HepG2 (cell line): ENCODE measurements around the gene KSR1. TPM values are rescaled to one million over a fixed set of nuclear protein-coding genes. Genes with fewer than 3 reads are reported as not detected.

Experiments used
- ATAD3A ChIP-seq: sonication (generic); formaldehyde crosslinking; IDR thresholded peaks from 2 replicates; pipeline ENCODE4 v1.4.0; 2020; ENCODE audit warnings: missing genetic modification reagents
- CBX1 ChIP-seq: IDR thresholded peaks from one replicate; pipeline ENCODE4 v1.6.1; 2016; ENCODE audit warnings: antibody characterized with exemption, low read depth
- EEA1 ChIP-seq: sonication (generic); formaldehyde crosslinking; IDR thresholded peaks from 2 replicates; pipeline ENCODE4 v1.5.1; 2020; ENCODE audit warnings: mild to moderate bottlenecking, missing genetic modification reagents, borderline replicate concordance
- GABPA ChIP-seq, 2 experiments: IDR thresholded peaks; 2 replicates each; pipeline ENCODE4 v1.6.1; 2011 to 2016; ENCODE audit warnings: low read depth in 2 of 2, low read length in 1 of 2, missing biosample characterization in 1 of 2, missing genetic modification characterization in 1 of 2
- HNRNPH1 ChIP-seq: fragments of 200-400 bp; formaldehyde crosslinking; optimal IDR thresholded peaks from 2 replicates; pipeline ENCODE3; 2017; ENCODE audit warnings: mild to moderate bottlenecking, low read depth, low read length
- KAT8 ChIP-seq: IDR thresholded peaks from 2 replicates; pipeline ENCODE4 v1.6.1; 2016; ENCODE audit warnings: missing genetic modification reagents, missing compliant biosample characterization
- POLR2G ChIP-seq: fragments of 200-400 bp; formaldehyde crosslinking; IDR thresholded peaks from 2 replicates; pipeline ENCODE4 v1.6.1; 2018; ENCODE audit warnings: mild to moderate bottlenecking, low read depth, low read length, moderate library complexity
- SNRNP70 ChIP-seq: fragments of 200-400 bp; formaldehyde crosslinking; IDR thresholded peaks from 2 replicates; pipeline ENCODE4 v1.6.1; 2017; ENCODE audit warnings: mild to moderate bottlenecking, low read depth, low read length, moderate library complexity
- ZNF205 ChIP-seq: IDR thresholded peaks from 2 replicates; pipeline ENCODE4 v1.6.1; 2018; ENCODE audit warnings: missing biosample characterization, missing genetic modification reagents
- ZNF235 ChIP-seq: sonication (generic); formaldehyde crosslinking; IDR thresholded peaks from 2 replicates; pipeline ENCODE4 v1.8.1; 2023; ENCODE audit warnings: mild to moderate bottlenecking, missing genetic modification reagents, borderline replicate concordance
- ZNF326 ChIP-seq: sonication (generic); formaldehyde crosslinking; IDR thresholded peaks from 2 replicates; pipeline ENCODE4 v1.4.0; 2020; ENCODE audit warnings: missing genetic modification reagents, borderline replicate concordance
- ZNF441 ChIP-seq: sonication (generic); formaldehyde crosslinking; IDR thresholded peaks from 2 replicates; pipeline ENCODE4 v1.7.0; 2021; ENCODE audit warnings: missing genetic modification reagents, borderline replicate concordance
- ZNF713 ChIP-seq: sonication (generic); formaldehyde crosslinking; IDR thresholded peaks from 2 replicates; pipeline ENCODE4 v1.4.0; 2020; ENCODE audit warnings: mild to moderate bottlenecking, missing genetic modification reagents
- ZNF746 ChIP-seq: sonication (generic); formaldehyde crosslinking; IDR thresholded peaks from 2 replicates; pipeline ENCODE4 v1.8.0; 2022; ENCODE audit warnings: mild to moderate bottlenecking, missing genetic modification reagents
- polyA plus RNA-seq, 8 experiments: library from polyadenylated mRNA; depleted of rRNA in 3 of 8; stranded (reverse) in 7 of 8; unstranded in 1 of 8; fragments of >200 nt; fragmentation: Illumina TruSeq in 4 of 8; extraction: Trizol in 4 of 8; gene quantifications; 2 replicates each; pipeline versions ENCODE4 v1.2.1 to v1.2.3, GENCODE V29; 2011 to 2016; ENCODE audit warnings: low read depth in 4 of 8, missing spikeins in 1 of 8, mixed read lengths in 1 of 8; ENCODE audit not compliant: insufficient read depth in 1 of 8
- total RNA-seq, 5 experiments: library from RNA; depleted of rRNA; stranded (reverse); fragments of >200 nt; fragmentation: Illumina TruSeq; extraction: Trizol; gene quantifications; 2 replicates each; pipeline ENCODE4 v1.2.3, GENCODE V29; 2016; ENCODE audit warnings: low read depth in 1 of 5
- TF ChIP-seq, protein P1 (sequence below): IDR thresholded peaks from 2 replicates; pipeline ENCODE4 v1.6.1; 2016; ENCODE audit warnings: missing biosample characterization, missing genetic modification reagents, low read depth
- TF ChIP-seq, protein P2 (sequence below): sonication (generic); formaldehyde crosslinking; IDR thresholded peaks from 2 replicates; pipeline ENCODE4 v1.8.0; 2022; ENCODE audit warnings: low read depth, missing genetic modification reagents
- TF ChIP-seq, protein P3 (sequence below): IDR thresholded peaks from 2 replicates; pipeline ENCODE4 v1.6.1; 2012; ENCODE audit warnings: low read length, improper control_type of control experiment
- TF ChIP-seq, protein P4 (sequence below): sonication (generic); formaldehyde crosslinking; IDR thresholded peaks from 2 replicates; pipeline ENCODE4 v1.5.1; 2020; ENCODE audit warnings: mild to moderate bottlenecking, missing genetic modification reagents, moderate library complexity
- TF ChIP-seq, protein P5 (sequence below): sonication (generic); formaldehyde crosslinking; IDR thresholded peaks from 2 replicates; pipeline ENCODE4; 2020; ENCODE audit warnings: missing genetic modification reagents, mild to moderate bottlenecking, borderline replicate concordance

KSR1 gene
- total and polyA plus RNA-seq, 2 of the 13 experiments (the other 11 are each of a cell fraction or from before 2014, with no cell fraction given) = 10.1 to 16.6 TPM

DNA sequence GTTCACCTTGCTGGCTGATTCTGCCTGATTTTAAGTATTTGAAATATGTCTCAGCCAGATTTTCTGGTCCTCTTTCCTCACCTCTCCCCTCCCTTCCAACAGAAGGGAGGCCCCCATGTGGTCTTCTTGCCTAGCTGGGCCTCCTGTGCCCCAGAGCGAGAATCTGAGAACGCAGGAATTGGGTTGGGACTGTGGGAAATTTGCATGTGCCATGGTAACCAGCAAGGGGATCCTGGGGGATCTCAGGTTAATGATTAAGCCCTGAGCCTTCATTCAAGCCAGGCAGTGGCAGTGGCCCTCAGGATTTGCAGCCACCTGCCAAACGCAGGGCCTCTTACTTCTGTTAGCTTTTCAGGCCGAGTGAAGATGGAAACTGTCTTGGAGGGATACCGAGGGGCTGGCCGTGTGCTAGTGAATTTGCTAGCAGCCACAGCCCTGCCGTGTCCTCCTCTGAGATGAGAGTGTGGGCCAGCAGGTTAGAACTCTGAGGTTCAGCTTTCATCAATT is 40.2 kb downstream of the KSR1 start (continued):
- TF ChIP-seq, protein P1, sequence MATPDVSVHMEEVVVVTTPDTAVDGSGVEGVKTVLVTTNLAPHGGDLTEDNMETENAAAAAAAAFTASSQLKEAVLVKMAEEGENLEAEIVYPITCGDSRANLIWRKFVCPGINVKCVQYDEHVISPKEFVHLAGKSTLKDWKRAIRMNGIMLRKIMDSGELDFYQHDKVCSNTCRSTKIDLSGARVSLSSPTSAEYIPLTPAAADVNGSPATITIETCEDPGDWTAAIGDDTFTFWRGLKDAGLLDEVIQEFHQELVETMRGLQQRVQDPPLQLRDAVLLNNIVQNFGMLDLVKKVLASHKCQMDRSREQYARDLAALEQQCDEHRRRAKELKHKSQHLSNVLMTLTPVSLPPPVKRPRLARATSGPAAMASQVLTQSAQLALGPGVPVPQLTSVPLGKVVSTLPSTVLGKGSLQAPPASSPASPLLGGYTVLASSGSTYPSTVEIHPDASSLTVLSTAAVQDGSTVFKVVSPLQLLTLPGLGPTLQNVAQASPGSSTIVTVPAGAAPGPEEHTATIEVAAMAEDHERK (CRISPR knock-in tag) = no peak
- TF ChIP-seq, protein P2, sequence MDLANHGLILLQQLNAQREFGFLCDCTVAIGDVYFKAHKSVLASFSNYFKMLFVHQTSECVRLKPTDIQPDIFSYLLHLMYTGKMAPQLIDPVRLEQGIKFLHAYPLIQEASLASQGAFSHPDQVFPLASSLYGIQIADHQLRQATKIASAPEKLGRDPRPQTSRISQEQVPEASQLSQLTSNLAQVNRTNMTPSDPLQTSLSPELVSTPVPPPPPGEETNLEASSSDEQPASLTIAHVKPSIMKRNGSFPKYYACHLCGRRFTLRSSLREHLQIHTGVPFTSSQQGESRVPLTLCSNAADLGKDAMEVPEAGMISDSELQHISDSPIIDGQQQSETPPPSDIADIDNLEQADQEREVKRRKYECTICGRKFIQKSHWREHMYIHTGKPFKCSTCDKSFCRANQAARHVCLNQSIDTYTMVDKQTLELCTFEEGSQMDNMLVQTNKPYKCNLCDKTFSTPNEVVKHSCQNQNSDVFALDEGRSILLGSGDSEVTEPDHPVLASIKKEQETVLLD (CRISPR knock-in tag) = no peak
- TF ChIP-seq ATAD3A = no peak
- no peak for TF ChIP-seq GABPA (IDR thresholded peaks at IDR 0.05; ENCODE audit: low read depth, low read length)
- TF ChIP-seq GABPA (CRISPR knock-in tag; IDR thresholded peaks at IDR 0.05; ENCODE audit: low read depth) = no peak
- TF ChIP-seq CBX1 = no peak
- TF ChIP-seq, protein P3, sequence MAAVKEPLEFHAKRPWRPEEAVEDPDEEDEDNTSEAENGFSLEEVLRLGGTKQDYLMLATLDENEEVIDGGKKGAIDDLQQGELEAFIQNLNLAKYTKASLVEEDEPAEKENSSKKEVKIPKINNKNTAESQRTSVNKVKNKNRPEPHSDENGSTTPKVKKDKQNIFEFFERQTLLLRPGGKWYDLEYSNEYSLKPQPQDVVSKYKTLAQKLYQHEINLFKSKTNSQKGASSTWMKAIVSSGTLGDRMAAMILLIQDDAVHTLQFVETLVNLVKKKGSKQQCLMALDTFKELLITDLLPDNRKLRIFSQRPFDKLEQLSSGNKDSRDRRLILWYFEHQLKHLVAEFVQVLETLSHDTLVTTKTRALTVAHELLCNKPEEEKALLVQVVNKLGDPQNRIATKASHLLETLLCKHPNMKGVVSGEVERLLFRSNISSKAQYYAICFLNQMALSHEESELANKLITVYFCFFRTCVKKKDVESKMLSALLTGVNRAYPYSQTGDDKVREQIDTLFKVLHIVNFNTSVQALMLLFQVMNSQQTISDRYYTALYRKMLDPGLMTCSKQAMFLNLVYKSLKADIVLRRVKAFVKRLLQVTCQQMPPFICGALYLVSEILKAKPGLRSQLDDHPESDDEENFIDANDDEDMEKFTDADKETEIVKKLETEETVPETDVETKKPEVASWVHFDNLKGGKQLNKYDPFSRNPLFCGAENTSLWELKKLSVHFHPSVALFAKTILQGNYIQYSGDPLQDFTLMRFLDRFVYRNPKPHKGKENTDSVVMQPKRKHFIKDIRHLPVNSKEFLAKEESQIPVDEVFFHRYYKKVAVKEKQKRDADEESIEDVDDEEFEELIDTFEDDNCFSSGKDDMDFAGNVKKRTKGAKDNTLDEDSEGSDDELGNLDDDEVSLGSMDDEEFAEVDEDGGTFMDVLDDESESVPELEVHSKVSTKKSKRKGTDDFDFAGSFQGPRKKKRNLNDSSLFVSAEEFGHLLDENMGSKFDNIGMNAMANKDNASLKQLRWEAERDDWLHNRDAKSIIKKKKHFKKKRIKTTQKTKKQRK = no peak
- no peak for TF ChIP-seq ZNF713
- no peak for TF ChIP-seq ZNF235
- TF ChIP-seq ZNF205 = 0 out of 2 replicates have a peak, but pooled peaks have one; percentile 20
- TF ChIP-seq ZNF326 (CRISPR knock-in tag) = no peak
- 0 out of 2 replicates have a peak, but pooled peaks have one; percentile 28 for TF ChIP-seq POLR2G
- no peak for TF ChIP-seq ZNF441 (CRISPR knock-in tag)
- TF ChIP-seq, protein P4, sequence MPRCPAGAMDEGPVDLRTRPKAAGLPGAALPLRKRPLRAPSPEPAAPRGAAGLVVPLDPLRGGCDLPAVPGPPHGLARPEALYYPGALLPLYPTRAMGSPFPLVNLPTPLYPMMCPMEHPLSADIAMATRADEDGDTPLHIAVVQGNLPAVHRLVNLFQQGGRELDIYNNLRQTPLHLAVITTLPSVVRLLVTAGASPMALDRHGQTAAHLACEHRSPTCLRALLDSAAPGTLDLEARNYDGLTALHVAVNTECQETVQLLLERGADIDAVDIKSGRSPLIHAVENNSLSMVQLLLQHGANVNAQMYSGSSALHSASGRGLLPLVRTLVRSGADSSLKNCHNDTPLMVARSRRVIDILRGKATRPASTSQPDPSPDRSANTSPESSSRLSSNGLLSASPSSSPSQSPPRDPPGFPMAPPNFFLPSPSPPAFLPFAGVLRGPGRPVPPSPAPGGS (CRISPR knock-in tag) = no peak
- TF ChIP-seq HNRNPH1 = no peak
- TF ChIP-seq ZNF746 (CRISPR knock-in tag) = no peak
- no peak for TF ChIP-seq SNRNP70
- no peak for TF ChIP-seq KAT8
- TF ChIP-seq, protein P5, sequence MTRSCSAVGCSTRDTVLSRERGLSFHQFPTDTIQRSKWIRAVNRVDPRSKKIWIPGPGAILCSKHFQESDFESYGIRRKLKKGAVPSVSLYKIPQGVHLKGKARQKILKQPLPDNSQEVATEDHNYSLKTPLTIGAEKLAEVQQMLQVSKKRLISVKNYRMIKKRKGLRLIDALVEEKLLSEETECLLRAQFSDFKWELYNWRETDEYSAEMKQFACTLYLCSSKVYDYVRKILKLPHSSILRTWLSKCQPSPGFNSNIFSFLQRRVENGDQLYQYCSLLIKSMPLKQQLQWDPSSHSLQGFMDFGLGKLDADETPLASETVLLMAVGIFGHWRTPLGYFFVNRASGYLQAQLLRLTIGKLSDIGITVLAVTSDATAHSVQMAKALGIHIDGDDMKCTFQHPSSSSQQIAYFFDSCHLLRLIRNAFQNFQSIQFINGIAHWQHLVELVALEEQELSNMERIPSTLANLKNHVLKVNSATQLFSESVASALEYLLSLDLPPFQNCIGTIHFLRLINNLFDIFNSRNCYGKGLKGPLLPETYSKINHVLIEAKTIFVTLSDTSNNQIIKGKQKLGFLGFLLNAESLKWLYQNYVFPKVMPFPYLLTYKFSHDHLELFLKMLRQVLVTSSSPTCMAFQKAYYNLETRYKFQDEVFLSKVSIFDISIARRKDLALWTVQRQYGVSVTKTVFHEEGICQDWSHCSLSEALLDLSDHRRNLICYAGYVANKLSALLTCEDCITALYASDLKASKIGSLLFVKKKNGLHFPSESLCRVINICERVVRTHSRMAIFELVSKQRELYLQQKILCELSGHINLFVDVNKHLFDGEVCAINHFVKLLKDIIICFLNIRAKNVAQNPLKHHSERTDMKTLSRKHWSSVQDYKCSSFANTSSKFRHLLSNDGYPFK = no peak
- TF ChIP-seq EEA1 (CRISPR knock-in tag) = no peak
